HepG2 (cell line): Measurements from ENCODE around the gene PLBD2. TPM values are rescaled to one million over a fixed set of nuclear protein-coding genes. Genes with fewer than 3 reads are reported as not detected.

Experiments
- ATAC-seq: fragments of 200-7000 bp; cut with Tn5 transposase; 3 replicates; pipeline ENCODE4 v1.9.1; 2020; ENCODE audit warnings: mild to moderate bottlenecking, moderate library complexity
- BruUV-seq: library from RNA; stranded (reverse); fragments of 400-500 nt; replicated peaks from 2 replicates; lab custom pipeline; 2021; lab: Mats Ljungman, UMichigan
- CTCF ChIA-PET: fragments of 300-600 bp; formaldehyde crosslinking; extraction: SDS; loops from one replicate; lab custom pipeline; 2021; ENCODE audit warnings: low total read pairs, inconsistent platforms, low intra/inter-chr PET ratio; lab: Yijun Ruan, JAX
- POLR2A ChIA-PET: fragments of 350-600 bp; sonication (Branson Sonifier 250); formaldehyde crosslinking; loops from one replicate; lab custom pipeline; 2020; ENCODE audit warnings: antibody characterized with exemption, inconsistent platforms; lab: Yijun Ruan, JAX
- DNase-seq: peaks from one replicate; pipeline ENCODE4 v3.0.0-alpha.2; 2015; ENCODE audit warnings: low spot score
- FAIRE-seq: peaks from 3 replicates; lab custom pipeline; 2011; peaks lifted over from hg19 to GRCh38; lab: Jason Lieb, UNC
- H2AFZ ChIP-seq: one replicate; pipeline ENCODE4 v1.6.1; 2011; ENCODE audit warnings: low read length, inconsistent platforms
- H3K27ac ChIP-seq: fragments of 300-600 bp; 3 replicates; pipeline ENCODE4 v1.8.0; 2011; ENCODE audit warnings: mixed run types, mild to moderate bottlenecking, mixed read lengths, low read length, inconsistent platforms; ENCODE audit not compliant: insufficient read depth; ENCODE audit errors: extremely low read length
- H3K27me3 ChIP-seq, 2 experiments: fragments of 200-600 bp in 1 of 2; 2 replicates in 1 of 2; 3 replicates in 1 of 2; pipeline versions ENCODE4 v1.6.0 to v1.8.0; 2011; ENCODE audit warnings: low read length in 2 of 2, mild to moderate bottlenecking in 2 of 2, moderate library complexity in 2 of 2, inconsistent platforms in 1 of 2; ENCODE audit not compliant: insufficient read depth in 2 of 2, control insufficient read depth in 1 of 2
- H3K36me3 ChIP-seq, 2 experiments: fragments of 200-600 bp in 1 of 2; replicated peaks in 1 of 2; 2 replicates in 1 of 2; 3 replicates in 1 of 2; pipeline versions ENCODE4 v1.5.1 to v1.8.0; 2011; ENCODE audit warnings: low read length in 2 of 2, inconsistent platforms in 1 of 2; ENCODE audit not compliant: insufficient read depth in 2 of 2, control insufficient read depth in 1 of 2
- H3K4me1 ChIP-seq: 2 replicates; pipeline ENCODE4 v1.5.1; 2012; ENCODE audit warnings: low read length, inconsistent platforms; ENCODE audit not compliant: insufficient read depth
- H3K4me2 ChIP-seq: 2 replicates; pipeline ENCODE4 v1.6.0; 2011; ENCODE audit warnings: low read depth, low read length, inconsistent platforms
- H3K4me3 ChIP-seq, 3 experiments: fragments of 200-600 bp in 1 of 3; sonication (generic), shearing (Covaris generic) in 1 of 3; replicated peaks in 1 of 3; 2 replicates each; pipeline ENCODE4 v1.5.1; 2011 to 2016; ENCODE audit warnings: low read length in 3 of 3, inconsistent platforms in 2 of 3, low read depth in 2 of 3, mild to moderate bottlenecking in 2 of 3, control low read depth in 1 of 3, mixed read lengths in 1 of 3; ENCODE audit not compliant: insufficient read depth in 1 of 3
- H3K79me2 ChIP-seq: one replicate; pipeline ENCODE4 v1.6.1; 2011; ENCODE audit warnings: low read length, inconsistent platforms; ENCODE audit not compliant: insufficient read depth
- H3K9ac ChIP-seq: 2 replicates; pipeline ENCODE4 v1.6.0; 2011; ENCODE audit warnings: mild to moderate bottlenecking, low read depth, low read length, inconsistent platforms; ENCODE audit not compliant: insufficient read depth
- H3K9me3 ChIP-seq: 2 replicates; pipeline ENCODE4 v1.5.1; 2012; ENCODE audit warnings: mild to moderate bottlenecking, low read length
- H4K20me1 ChIP-seq: 2 replicates; pipeline ENCODE4 v1.6.0; 2011; ENCODE audit warnings: inconsistent platforms, mild to moderate bottlenecking, low read length, moderate library complexity; ENCODE audit not compliant: insufficient read depth
- AHDC1 ChIP-seq: sonication (generic); formaldehyde crosslinking; IDR thresholded peaks from 2 replicates; pipeline ENCODE4 v1.5.1; 2020; ENCODE audit warnings: mild to moderate bottlenecking, missing genetic modification reagents, borderline replicate concordance
- HNF1B ChIP-seq: sonication (generic); formaldehyde crosslinking; IDR thresholded peaks from 2 replicates; pipeline ENCODE4 v1.5.1; 2020; ENCODE audit warnings: mild to moderate bottlenecking, moderate library complexity, missing genetic modification reagents
- NR1H2 ChIP-seq: sonication (generic); formaldehyde crosslinking; IDR thresholded peaks from 2 replicates; pipeline ENCODE4 v1.8.1; 2022; ENCODE audit warnings: low read depth, missing genetic modification reagents, borderline replicate concordance
- PHF20 ChIP-seq: sonication (generic); formaldehyde crosslinking; IDR thresholded peaks from 2 replicates; pipeline ENCODE4 v1.5.0; 2020; ENCODE audit warnings: mild to moderate bottlenecking, missing genetic modification reagents
- RORA ChIP-seq: sonication (generic); formaldehyde crosslinking; IDR thresholded peaks from 2 replicates; pipeline ENCODE4 v1.5.0; 2020; ENCODE audit warnings: mild to moderate bottlenecking, missing genetic modification reagents, moderate library complexity
- TRIM22 ChIP-seq: fragments of 450-650 bp; IDR thresholded peaks from 2 replicates; pipeline ENCODE4 v1.6.1; 2017
- ZBTB1 ChIP-seq: sonication (generic); formaldehyde crosslinking; IDR thresholded peaks from 2 replicates; pipeline ENCODE4 v1.4.0; 2020; ENCODE audit warnings: missing genetic modification reagents, borderline replicate concordance
- ZNF12 ChIP-seq: sonication (generic); formaldehyde crosslinking; IDR thresholded peaks from 2 replicates; pipeline ENCODE4 v1.5.0; 2020; ENCODE audit warnings: missing genetic modification reagents
- ZNF839 ChIP-seq: sonication (generic); formaldehyde crosslinking; IDR thresholded peaks from 2 replicates; pipeline ENCODE4 v1.4.0; 2020; ENCODE audit warnings: missing genetic modification reagents, mild to moderate bottlenecking, borderline replicate concordance
- ZNF850 ChIP-seq: sonication (generic); formaldehyde crosslinking; conservative IDR thresholded peaks from 2 replicates; pipeline ENCODE4 v1.9.0; 2021; ENCODE audit warnings: mild to moderate bottlenecking, missing genetic modification reagents
- WGBS: methylation state at CpG from one replicate; pipeline ENCODE4 v1.1.6; 2017; ENCODE audit warnings: low lambda C conversion rate; 5-methylcytosine and 5-hydroxymethylcytosine counted together
- in situ Hi-C: cut with HindIII; loops from 2 replicates; pipeline ENCODE4 v1.10.0; 2017; ENCODE audit warnings: low pct_unique_long_range_greater_than_20kb; ENCODE audit not compliant: extremely low pct_ligation_motif_present
- intact Hi-C: fragments of 100-400 bp; cut with micrococcal nuclease; formaldehyde crosslinking; loops from one replicate; pipeline ENCODE4 v1.10.0; 2022; ENCODE audit not compliant: unreplicated experiment
- polyA plus RNA-seq, 8 experiments: library from polyadenylated mRNA; depleted of rRNA in 3 of 8; stranded (reverse) in 7 of 8; unstranded in 1 of 8; fragments of >200 nt; fragmentation: Illumina TruSeq in 4 of 8; extraction: Trizol in 4 of 8; gene quantifications; 2 replicates each; pipeline versions ENCODE4 v1.2.1 to v1.2.3, GENCODE V29; 2011 to 2016; ENCODE audit warnings: low read depth in 4 of 8, missing spikeins in 1 of 8, mixed read lengths in 1 of 8; ENCODE audit not compliant: insufficient read depth in 1 of 8
- total RNA-seq, 5 experiments: library from RNA; depleted of rRNA; stranded (reverse); fragments of >200 nt; fragmentation: Illumina TruSeq; extraction: Trizol; gene quantifications; 2 replicates each; pipeline ENCODE4 v1.2.3, GENCODE V29; 2016; ENCODE audit warnings: low read depth in 1 of 5

PLBD2 gene
- total and polyA plus RNA-seq, 2 of the 13 experiments (the other 11 are each of a cell fraction or from before 2014, with no cell fraction given) = 6.7 to 8.5 TPM

- Histone ChIP-seq H2AFZ (no peak overlapping the region), H3K27me3 (peaks cover 1 to 5% of the 10 kb centered on the region in 2 experiments; a peak in 3 of 5 replicates), H3K4me1 (peaks cover 8% of the 10 kb centered on the region; the same call in 1 of the 2 replicates)
- CTCF ChIA-PET = no interaction called here
- TF ChIP-seq ZNF839 (CRISPR knock-in tag) = no peak
- TF ChIP-seq ZNF12 = no peak
- TF ChIP-seq AHDC1 (CRISPR knock-in tag) = no peak
- TF ChIP-seq NR1H2 (CRISPR knock-in tag) = no peak
- no peak for TF ChIP-seq ZBTB1 (CRISPR knock-in tag)
- TF ChIP-seq RORA = no peak
- TF ChIP-seq HNF1B = no peak
- no peak for TF ChIP-seq ZNF850 (CRISPR knock-in tag)
- TF ChIP-seq PHF20 = no peak
- TF ChIP-seq TRIM22 = no peak
- TF ChIP-seq, all 625 proteins: peak for 0
- intact Hi-C loops = no loop called here
- H3K36me3 ChIP-seq = no peaks in the 10 kb centered on the region
- H3K9me3 ChIP-seq = no peaks in the 10 kb centered on the region
- no peak for DNase-seq
- H3K79me2 ChIP-seq = no peaks in the 10 kb centered on the region
- H3K4me2 ChIP-seq = no peak overlapping the region
- H4K20me1 ChIP-seq = no peaks in the 10 kb centered on the region
- no peak overlapping the region for H3K9ac ChIP-seq
- H3K4me3 ChIP-seq = no peak overlapping the region
- no peak overlapping the region for H3K27ac ChIP-seq
- ATAC-seq = no peak
- POLR2A ChIA-PET = no interaction called here
- in situ Hi-C loops = no loop called here
- no TSS peak for BruUV-seq
- 57% methylated on average over 6 of the region's 6 CpGs for WGBS
- no peak for FAIRE-seq
Measured at GRCh38 chr12:113407931-113408600, 49.7 kb downstream of the PLBD2 start.
